ENCODE measurements around the gene VAMP2. TPM values are rescaled to one million over a fixed set of nuclear protein-coding genes. Genes with fewer than 3 reads are reported as not detected.
"Not testable (repeated sequence)": the region's sequence is repeated elsewhere in the genome, so short reads cannot be mapped to it uniquely, and the experiment has no call there.

The VAMP2 gene
- polyA plus RNA-seq, 2 of the 4 experiments (the other 2 are of a cell fraction): 19.2 to 21.7 TPM

DNA sequence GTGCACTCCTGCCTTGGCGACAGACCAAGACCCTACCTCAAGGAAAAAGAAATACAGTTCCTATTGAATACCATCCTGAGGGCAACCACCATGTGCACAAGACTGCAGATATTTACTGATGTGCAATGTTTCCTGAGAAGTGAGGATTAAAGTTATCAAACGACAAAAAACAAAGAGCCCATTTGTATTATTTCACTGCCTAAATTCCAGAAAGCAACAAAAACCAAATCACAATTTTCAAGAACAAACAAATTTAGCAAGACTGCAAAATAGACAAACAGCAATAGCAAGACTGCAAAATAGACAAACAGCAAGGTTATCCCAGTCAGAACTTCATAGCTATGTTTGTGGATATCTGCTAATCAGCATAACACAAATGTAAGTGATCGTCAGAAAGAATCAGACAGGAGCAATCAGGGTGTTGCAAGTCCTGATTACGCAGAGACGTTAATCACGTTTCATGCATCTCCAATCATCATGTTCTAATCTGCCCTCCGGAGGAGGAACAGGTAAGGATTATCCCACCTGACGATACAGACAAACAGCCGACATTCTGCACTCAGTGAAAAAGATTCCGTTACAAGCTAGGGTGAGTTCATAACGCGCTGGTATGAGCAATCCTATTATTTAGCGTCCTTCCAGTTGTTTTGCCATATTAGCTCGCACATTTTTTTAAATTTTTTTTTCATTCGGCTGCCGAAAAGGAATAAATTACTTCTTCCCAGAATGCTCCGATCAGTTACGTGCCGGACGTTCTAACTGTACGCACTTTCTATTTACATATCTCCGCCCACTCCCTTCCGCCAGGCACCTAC is 10.5 kb upstream of the VAMP2 start (continued):
- TF ChIP-seq RNF2 (IDR thresholded peaks at IDR 0.05; ENCODE audit: borderline replicate concordance, low read depth): no peak
- TF ChIP-seq, protein P1, sequence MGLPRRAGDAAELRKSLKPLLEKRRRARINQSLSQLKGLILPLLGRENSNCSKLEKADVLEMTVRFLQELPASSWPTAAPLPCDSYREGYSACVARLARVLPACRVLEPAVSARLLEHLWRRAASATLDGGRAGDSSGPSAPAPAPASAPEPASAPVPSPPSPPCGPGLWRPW (IDR thresholded peaks at IDR 0.05): peak; percentile 66; the same call in 1 of the 2 replicates
- peak; percentile 32; the same call in 2 of the 3 replicates for TF ChIP-seq SMC3 (IDR thresholded peaks at IDR 0.05)
- TF ChIP-seq MYC (IDR thresholded peaks at IDR 0.05; ENCODE audit: borderline replicate concordance, low read length): no peak; the same call in 1 of the 2 replicates
- peak; percentile 50 for TF ChIP-seq CHD2 (IDR thresholded peaks at IDR 0.05; ENCODE audit: low read length, partially characterized antibody)
- TF ChIP-seq MAFK (IDR thresholded peaks at IDR 0.05; ENCODE audit: partially characterized antibody): peak; percentile 96
- TF ChIP-seq TP53 (CRISPR knock-in tag; IDR thresholded peaks at IDR 0.05): peak; percentile 99
- peak; percentile 100 for TF ChIP-seq FOSB (CRISPR knock-in tag; IDR thresholded peaks at IDR 0.05)
- TF ChIP-seq, protein P2, sequence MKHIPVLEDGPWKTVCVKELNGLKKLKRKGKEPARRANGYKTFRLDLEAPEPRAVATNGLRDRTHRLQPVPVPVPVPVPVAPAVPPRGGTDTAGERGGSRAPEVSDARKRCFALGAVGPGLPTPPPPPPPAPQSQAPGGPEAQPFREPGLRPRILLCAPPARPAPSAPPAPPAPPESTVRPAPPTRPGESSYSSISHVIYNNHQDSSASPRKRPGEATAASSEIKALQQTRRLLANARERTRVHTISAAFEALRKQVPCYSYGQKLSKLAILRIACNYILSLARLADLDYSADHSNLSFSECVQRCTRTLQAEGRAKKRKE (CRISPR knock-in tag; IDR thresholded peaks at IDR 0.05; ENCODE audit: low read depth): peak; percentile 97
- peak; percentile 100 for TF ChIP-seq POLR2A (IDR thresholded peaks at IDR 0.05; ENCODE audit: low read length)
- no peak for TF ChIP-seq CBX8 (IDR thresholded peaks at IDR 0.05)
- TF ChIP-seq HOXB5 (CRISPR knock-in tag; IDR thresholded peaks at IDR 0.05): peak; percentile 97
- TF ChIP-seq EHMT2 (IDR thresholded peaks at IDR 0.05; ENCODE audit: low read depth): no peak
- TF ChIP-seq NPAS2 (CRISPR knock-in tag; IDR thresholded peaks at IDR 0.05; ENCODE audit: borderline replicate concordance): no peak

DNA sequence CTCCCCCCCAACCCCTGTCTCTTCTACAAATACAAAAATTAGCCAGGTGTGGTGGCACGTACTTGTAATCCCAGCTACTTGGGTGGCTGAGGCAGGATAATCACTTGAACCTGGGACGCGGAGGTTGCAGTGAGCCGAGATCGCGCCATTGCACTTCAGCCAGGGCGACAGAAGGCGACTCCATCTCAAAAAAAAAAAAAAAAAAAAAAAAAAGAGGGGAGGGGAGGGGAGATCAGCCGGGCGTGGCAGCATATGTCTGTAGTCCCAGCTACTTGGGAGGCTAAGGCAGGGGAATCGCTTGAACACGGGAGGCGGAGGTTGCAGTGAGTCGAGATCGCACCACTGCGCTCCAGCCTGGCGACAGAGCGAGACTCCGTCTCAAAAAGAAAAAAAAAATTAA is 7.4 kb upstream of the VAMP2 start:
- not testable (repeated sequence) for H3K27ac ChIP-seq; H3K9me3 ChIP-seq; FAIRE-seq; H3K4me2 ChIP-seq; DNase-seq (ENCODE audit: low read depth in 1 of 2, low spot score in 1 of 2); H3K4me3 ChIP-seq; ATAC-seq
- CTCF ChIA-PET: interaction anchor here (1.0 to 1.6 kb wide), 5 partner anchors 10 to 32 kb away, joined by 3 to 10 read pairs (median 3); no protein-coding TSS in a partner anchor
- peaks cover 20% of the 10 kb centered on the region for H3K4me1 ChIP-seq
- WGBS (ENCODE audit: missing lambda C conversion rate): 92% methylated on average over 18 of the region's 19 CpGs
- POLR2A ChIA-PET: interaction anchor here (1.4 kb wide), 1 partner anchor 14 kb away, joined by 4 read pairs; no protein-coding TSS in a partner anchor

DNA sequence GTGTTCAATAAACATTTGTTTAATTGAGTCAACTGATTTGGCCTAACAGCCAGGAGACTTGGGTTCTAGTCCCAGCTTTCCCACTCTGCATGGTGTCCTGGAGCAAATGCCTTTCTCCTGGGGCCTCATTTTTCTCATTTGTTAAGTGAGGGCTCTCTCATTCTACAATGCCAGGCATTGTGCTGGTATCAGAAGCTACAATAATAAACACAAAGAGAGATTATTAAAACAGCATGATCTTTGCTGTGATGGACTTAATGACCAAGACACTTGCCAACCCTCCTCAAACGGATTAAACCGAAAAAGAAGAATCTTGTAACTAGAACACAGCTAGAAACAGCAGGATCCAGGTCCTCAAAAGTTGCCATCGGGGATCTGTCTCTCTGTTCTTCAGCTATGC is 4.8 kb upstream of the VAMP2 start:
- no peak overlapping the region for H3K4me3 ChIP-seq
- H3K4me2 ChIP-seq: no peak overlapping the region
- 84% methylated on average over 3 of the region's 3 CpGs for WGBS (ENCODE audit: missing lambda C conversion rate)
- POLR2A ChIA-PET: no interaction called here
- FAIRE-seq: no peak
- CTCF ChIA-PET: interaction anchor here (0.8 to 2.1 kb wide), 11 partner anchors 9 to 133 kb away, joined by 3 to 16 read pairs (median 4); no protein-coding TSS in a partner anchor
- no peak overlapping the region for H3K27ac ChIP-seq
- DNase-seq (ENCODE audit: low read depth in 1 of 2, low spot score in 1 of 2): no peak
- H3K9me3 ChIP-seq: no peaks in the 10 kb centered on the region
- TF ChIP-seq ZC3H11A (IDR thresholded peaks at IDR 0.05): no peak
- no peak for TF ChIP-seq CHD4 (IDR thresholded peaks at IDR 0.05; ENCODE audit: borderline replicate concordance)
- no peak for TF ChIP-seq RFX5 (IDR thresholded peaks at IDR 0.05)
- TF ChIP-seq, protein P3, sequence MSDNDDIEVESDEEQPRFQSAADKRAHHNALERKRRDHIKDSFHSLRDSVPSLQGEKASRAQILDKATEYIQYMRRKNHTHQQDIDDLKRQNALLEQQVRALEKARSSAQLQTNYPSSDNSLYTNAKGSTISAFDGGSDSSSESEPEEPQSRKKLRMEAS (IDR thresholded peaks at IDR 0.05): no peak
- TF ChIP-seq CEBPB (IDR thresholded peaks at IDR 0.05): no peak
- TF ChIP-seq CBX8 (IDR thresholded peaks at IDR 0.05): no peak
- TF ChIP-seq SMC3 (IDR thresholded peaks at IDR 0.05): no peak
- TF ChIP-seq MAFK (IDR thresholded peaks at IDR 0.05; ENCODE audit: partially characterized antibody): no peak
- no peak for TF ChIP-seq ZFP36 (IDR thresholded peaks at IDR 0.05; ENCODE audit: borderline replicate concordance, partially characterized antibody)
- TF ChIP-seq, protein P4, sequence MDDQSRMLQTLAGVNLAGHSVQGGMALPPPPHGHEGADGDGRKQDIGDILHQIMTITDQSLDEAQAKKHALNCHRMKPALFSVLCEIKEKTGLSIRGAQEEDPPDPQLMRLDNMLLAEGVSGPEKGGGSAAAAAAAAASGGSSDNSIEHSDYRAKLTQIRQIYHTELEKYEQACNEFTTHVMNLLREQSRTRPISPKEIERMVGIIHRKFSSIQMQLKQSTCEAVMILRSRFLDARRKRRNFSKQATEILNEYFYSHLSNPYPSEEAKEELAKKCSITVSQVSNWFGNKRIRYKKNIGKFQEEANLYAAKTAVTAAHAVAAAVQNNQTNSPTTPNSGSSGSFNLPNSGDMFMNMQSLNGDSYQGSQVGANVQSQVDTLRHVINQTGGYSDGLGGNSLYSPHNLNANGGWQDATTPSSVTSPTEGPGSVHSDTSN (IDR thresholded peaks at IDR 0.05): no peak
- no peak for TF ChIP-seq FOSL2 (IDR thresholded peaks at IDR 0.05)
- no peak for TF ChIP-seq FOSL2 (CRISPR knock-in tag; IDR thresholded peaks at IDR 0.05)
- no peak for TF ChIP-seq HOXB5 (CRISPR knock-in tag; IDR thresholded peaks at IDR 0.05)
- TF ChIP-seq, protein P5, sequence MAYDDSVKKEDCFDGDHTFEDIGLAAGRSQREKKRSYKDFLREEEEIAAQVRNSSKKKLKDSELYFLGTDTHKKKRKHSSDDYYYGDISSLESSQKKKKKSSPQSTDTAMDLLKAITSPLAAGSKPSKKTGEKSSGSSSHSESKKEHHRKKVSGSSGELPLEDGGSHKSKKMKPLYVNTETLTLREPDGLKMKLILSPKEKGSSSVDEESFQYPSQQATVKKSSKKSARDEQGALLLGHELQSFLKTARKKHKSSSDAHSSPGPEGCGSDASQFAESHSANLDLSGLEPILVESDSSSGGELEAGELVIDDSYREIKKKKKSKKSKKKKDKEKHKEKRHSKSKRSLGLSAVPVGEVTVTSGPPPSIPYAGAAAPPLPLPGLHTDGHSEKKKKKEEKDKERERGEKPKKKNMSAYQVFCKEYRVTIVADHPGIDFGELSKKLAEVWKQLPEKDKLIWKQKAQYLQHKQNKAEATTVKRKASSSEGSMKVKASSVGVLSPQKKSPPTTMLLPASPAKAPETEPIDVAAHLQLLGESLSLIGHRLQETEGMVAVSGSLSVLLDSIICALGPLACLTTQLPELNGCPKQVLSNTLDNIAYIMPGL (CRISPR knock-in tag; IDR thresholded peaks at IDR 0.05; ENCODE audit: borderline replicate concordance): no peak
- H3K4me1 ChIP-seq: peaks cover 22% of the 10 kb centered on the region
- no peak for ATAC-seq
